Measurements from ENCODE around the gene SPOP. TPM values are rescaled to one million over a fixed set of nuclear protein-coding genes. Genes with fewer than 3 reads are reported as not detected.

SPOP gene
- polyA plus RNA-seq, 1 donor = 70.9 TPM

DNA sequence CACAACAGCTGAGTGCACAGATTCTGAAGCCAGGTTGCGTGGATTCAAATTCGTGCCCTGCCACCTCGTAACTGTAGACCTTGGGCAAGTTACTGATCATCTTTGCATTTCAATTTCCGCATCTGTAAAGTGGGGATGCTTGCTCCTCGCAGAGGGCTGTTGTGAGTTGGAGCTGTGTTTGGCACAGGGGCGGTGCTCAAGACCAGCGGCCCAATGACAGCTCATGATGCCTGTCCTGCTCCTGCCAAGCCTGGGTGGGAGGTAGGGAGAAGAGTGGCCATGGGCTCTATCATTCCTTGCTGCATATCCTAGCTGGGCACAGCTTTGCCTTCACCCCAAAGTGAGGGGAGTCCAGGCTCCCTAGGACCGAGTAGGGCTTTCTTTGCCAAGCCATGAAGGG lies 89.6 kb downstream of the SPOP start:
- DNase-seq = no peak

DNA sequence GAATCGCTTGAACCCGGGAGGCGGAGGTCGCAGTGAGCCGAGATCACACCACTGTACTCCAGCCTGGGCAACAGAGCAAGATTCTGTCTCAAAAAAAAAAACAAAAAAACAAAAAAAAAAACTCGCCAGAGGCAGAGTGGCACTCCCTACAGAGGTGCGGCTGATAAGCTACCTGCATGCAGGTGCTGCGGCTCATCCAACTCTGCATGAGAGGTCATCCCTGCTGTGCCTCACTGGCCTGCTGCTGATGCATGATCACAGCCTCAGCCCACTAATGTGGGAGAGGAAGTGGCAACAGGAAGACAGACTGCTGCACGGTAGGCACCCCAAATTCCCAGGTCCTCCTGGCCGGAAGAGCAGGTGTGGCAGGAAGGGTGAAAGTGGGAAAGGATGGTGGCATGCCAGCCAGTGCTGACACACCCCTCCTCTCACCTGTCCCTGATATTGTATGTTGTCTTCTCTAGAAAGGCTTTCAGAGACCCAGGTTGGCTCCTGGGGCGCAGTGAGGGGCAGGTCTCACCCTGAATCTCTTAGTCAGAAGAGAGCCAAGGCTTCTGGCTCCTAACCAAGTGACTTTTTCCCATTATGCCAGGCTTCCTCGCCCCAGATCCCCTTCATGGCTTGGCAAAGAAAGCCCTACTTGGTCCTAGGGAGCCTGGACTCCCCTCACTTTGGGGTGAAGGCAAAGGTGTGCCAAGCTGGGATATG lies 90.4 kb downstream of the SPOP start:
- no peak for DNase-seq

DNA sequence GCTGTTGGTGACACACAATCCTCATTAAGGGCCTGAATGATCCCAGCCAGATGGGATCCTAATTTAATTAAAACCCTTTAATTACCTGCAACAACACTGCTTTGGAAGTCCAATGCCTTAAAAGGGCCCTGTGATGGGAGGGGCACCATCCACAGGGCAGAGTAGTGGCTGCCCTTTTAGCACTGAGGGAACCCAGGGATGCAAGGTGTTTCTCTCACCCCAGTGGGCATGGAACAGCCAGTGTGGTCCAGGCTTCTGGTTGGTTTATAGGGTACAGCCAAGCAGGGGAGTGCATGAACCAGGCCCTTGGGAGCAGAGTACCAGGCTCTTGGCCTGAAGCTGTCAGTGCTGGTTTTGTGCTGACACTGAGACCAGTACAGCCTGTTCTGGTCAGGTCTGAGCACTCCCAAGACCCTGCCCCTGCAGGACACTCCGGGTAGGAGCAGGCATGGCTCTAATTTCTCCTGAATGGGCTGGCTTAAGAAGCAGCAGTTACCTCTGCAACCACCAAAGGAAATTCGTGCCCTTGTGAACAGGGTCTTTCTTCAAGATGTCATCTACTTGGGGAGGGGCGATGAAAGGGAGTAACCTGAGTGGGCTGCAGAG lies 92.4 kb downstream of the SPOP start:
- DNase-seq = no peak

DNA sequence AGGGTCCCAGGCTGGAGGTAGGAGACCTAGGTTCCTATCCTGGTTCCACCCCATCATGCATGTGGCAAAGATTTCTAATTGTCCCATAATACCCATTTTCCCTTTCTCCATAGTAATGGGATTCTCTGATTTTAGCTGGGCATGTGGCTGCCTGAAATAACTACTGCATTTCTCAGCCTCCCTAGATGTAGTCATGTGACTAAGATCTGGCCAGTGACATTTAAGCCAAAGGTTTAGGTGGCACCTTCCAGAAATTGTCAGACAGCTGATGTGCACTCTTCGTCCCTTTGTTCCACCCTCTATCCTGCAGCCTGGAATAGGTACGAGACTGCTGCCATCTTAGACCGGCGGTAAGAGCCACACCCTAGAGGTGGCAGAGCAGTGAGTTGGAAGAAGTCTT lies 94.0 kb downstream of the SPOP start:
- no peak for DNase-seq

DNA sequence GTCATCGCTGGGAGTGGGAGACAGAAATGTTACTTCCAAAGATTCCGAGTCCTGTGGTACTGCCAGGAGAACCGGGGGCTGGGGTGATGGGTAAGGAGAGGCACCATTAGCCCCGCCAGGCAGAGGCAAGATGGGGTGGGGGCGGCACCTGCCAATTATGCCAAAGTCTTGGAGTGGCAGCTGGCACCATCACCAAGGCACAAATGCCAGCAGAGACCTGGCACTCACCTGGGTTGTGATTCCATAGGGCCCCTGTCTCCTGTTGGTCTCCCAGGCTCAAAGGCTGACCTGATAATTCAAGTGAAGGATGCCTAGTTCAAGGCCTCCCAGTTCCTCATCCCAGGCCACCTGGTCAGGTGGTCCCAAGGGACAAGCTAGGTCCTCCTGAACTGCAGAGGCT lies 94.7 kb downstream of the SPOP start:
- no peak for DNase-seq

DNA sequence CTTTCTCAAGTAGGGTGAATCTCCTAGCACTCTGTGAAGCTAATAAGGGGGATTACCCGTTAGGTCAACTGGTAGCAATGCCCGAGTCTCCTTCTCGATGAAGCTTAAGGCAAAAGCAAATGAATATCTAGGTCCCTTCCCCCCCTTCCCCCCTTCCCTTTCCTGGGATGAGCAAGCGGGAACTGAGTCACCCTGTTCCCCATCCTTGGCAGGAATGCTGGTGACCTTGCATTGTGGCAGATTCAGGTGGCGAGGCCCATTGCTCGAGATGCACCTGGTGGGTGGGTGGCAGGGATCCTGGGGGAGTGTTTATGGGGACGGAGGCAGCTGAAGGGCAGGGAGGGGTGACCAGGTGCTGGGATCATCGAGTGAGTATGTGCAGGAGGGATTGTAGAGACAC lies 95.1 kb downstream of the SPOP start:
- no peak for DNase-seq

DNA sequence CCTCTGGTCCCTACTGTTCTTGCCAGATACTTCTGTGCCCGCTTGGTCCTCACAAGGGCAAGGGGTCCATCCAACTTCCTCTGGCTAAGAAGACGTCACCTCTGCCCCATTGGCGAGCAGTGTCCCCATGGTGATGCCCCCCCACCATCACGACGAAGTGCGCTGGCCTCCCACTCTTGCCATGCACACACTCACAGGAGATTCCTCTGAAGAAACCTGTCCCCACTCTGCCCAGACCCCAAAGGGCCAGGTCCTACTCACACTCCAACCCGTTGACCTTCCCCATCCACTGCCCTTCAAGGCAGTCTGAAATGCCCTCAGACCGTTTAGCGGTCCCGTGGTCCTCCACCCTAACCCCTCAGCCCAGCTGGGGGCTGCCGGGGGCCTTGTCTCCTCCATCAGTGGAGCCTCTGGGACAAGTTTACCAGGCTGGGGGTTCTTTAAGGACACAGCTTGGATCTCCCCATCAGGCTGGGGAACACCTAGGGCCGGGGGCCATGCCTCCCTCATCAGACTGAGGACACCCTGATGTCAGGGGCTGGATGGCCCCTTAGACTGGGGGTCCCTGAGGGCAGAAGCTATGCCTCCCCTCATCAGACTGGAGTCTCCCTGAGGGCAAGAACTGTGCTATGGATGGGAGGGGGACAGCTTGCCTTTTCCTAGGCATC lies 95.7 kb downstream of the SPOP start:
- no peak for DNase-seq

DNA sequence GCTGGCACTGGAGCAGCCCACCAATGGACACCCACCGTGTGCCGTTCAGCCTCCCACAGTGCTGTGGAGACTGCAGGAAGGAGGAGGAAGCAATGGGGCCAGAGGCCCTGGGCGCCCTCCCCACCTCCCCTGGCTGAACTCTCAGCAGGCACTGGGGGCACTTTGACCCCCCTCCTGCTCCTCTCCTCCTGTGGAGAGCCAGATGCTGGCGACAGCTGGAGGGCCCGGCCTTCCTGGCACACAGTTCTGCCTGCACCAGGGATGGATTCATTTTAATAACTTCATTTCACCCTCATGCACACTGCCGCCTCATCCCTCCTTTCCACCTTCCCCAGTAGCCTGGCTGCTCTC lies 96.3 kb downstream of the SPOP start:
- no peak for DNase-seq

DNA sequence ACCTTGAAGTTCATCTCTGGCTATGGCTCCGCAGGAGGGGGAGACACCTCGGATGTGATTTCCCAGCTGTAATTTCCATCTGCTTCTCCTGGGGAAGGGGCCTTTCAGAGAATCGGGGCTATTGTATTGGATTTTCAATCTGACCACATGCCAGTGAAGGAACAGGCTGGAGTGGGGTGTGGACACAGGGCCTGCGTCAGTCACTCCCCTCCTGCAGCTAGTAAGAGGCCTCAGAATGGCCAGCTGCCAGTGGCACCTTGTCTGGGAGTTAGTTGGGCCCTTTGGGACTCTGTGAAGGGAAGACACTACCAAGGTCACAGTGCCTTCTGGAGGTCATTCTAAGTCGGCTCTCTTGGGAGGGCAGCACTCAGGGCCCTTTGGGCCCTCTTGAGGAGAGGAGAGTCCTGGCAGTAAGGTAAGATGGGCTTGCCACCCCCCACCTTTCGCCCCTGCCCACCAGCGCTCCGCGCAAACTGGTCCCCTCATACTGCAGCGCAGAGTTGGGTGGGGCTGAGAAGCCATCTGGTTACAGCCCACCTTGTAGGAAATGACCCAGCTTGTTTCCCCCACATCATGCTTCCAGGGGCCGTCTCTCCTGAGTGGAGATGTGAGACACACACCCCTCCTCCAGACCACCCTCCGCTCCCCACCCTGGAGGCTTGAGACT lies 96.8 kb downstream of the SPOP start:
- DNase-seq = no peak

DNA sequence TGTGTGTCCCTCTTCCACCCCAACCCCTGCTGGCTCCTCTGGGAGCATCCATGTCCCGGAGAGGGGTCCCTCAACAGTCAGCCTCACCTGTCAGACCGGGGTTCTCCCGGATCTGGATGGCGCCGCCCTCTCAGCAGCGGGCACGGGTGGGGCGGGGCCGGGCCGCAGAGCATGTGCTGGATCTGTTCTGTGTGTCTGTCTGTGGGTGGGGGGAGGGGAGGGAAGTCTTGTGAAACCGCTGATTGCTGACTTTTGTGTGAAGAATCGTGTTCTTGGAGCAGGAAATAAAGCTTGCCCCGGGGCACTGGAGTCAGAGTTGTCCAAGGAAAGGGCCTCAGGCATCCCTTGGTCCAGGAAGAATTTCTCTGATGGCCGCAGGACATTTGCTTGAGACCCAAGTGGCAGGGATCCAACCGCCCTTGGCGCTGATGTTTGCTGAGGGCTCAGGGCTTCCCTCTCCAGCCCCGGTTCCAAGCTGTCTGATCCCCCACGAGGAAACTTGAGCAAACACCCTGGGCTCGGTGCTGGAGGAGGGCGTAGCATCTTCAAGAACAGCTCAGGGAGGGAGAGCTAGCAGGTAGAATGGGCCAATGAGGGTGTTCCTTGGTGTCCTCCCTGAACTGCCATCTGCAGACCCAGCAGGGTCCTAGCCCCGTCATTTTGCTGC lies 97.7 kb downstream of the SPOP start:
- no peak for DNase-seq

DNA sequence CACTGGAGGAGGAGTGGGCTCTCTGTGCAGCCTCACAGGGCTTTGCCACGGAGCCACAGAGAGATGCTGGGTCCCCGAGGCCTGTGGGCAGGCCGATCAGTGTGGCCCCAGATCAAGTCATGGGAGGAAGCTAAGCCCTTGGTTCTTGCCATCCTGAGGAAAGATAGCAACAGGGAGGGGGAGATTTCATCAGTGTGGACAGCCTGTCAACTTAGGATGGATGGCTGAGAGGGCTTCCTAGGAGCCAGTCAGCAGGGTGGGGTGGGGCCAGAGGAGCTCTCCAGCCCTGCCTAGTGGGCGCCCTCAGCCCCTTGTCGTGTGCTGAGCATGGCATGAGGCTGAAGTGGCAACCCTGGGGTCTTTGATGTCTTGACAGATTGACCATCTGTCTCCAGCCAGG lies 98.4 kb downstream of the SPOP start:
- no peak for DNase-seq

DNA sequence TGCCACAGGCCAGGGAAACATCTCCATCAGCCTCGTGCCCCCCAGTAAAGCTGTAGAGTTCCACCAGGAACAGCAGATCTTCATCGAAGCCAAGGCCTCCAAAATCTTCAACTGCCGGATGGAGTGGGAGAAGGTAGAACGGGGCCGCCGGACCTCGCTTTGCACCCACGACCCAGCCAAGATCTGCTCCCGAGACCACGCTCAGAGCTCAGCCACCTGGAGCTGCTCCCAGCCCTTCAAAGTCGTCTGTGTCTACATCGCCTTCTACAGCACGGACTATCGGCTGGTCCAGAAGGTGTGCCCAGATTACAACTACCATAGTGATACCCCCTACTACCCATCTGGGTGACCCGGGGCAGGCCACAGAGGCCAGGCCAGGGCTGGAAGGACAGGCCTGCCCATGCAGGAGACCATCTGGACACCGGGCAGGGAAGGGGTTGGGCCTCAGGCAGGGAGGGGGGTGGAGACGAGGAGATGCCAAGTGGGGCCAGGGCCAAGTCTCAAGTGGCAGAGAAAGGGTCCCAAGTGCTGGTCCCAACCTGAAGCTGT lies 98.9 kb downstream of the SPOP start:
- DNase-seq = no peak

DNA sequence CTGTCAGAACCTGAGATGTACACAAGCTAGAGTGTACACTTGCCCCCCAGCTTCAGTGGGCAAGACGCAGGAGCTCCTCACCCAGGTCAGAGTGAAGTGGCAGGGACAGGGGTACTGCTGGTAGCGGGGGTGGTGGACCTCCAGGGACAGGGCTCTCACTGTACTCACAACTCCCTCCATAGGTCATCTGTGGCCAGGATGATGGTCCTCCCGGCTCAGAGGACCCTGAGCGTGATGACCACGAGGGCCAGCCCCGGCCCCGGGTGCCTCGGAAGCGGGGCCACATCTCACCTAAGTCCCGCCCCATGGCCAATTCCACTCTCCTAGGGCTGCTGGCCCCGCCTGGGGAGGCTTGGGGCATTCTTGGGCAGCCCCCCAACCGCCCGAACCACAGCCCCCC lies 99.5 kb downstream of the SPOP start:
- no peak for DNase-seq

DNA sequence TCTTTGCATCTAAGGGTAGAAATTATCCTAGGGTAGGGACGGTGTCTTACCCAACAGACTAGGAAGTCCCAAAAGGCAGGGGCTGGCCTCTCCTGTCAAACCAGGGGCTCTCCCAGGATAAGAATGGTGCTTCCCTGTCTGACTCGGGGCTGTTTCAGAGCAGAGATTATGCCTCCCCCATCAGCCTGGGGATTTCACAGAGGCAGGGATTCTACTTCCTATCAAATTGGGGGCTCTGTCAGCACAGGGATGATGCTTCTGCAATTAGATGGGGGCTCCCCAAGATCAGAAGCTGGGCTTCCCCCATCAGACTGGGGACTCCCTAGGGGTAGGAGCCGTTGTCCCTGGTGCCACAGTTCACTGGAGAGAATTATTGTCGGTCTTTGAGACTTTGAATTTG lies 99.9 kb downstream of the SPOP start:
- no peak for DNase-seq

DNA sequence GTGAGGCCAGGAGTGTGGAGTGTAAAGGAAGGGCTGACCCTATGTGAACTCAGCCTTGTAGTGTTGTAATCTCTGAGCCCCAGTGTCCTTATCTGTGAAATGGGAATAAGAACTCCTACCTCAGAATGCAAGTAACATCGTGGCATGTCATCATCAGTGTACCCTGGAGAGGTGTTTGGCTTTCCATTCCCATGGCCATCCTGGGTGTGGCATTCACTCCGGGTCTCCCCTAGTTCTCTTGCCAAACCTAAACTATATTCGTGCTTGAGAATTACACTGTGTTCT lies 100.3 kb downstream of the SPOP start:
- no peak for DNase-seq

DNA sequence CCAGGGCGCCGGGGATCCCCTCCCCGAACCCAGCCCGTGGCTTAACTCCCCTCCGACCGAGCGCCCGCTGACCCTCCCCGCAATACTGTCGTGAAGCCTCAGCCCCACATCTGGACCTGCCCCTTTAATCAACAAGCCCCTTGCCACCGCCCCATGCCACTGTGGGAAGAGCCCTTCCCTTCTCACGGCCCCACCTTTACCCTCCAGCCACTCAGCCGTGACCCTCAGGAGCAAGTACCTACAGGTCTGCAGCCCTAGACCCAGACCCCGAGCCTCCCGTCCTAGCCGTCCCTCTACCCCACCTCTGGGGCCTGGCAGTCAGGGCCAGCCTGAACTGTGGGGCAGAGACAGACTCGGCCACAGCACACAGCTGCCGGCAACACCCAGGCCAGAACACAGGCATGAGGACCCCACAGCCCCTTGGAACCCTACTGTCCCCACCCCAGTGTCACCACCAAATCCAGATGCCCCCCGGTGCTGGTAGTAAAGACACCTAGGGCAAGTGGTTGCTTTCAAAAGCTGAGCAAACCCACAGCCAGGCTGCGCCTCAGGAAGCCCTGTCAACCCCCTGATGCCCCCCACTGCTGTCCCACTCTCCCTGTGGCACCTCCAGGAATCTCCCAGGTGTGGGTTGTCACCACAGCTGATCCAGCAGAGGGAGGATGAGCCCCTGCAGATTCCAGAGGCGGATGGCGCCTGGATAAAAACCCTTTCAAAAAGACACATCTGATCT lies 100.8 kb downstream of the SPOP start:
- DNase-seq = no peak

DNA sequence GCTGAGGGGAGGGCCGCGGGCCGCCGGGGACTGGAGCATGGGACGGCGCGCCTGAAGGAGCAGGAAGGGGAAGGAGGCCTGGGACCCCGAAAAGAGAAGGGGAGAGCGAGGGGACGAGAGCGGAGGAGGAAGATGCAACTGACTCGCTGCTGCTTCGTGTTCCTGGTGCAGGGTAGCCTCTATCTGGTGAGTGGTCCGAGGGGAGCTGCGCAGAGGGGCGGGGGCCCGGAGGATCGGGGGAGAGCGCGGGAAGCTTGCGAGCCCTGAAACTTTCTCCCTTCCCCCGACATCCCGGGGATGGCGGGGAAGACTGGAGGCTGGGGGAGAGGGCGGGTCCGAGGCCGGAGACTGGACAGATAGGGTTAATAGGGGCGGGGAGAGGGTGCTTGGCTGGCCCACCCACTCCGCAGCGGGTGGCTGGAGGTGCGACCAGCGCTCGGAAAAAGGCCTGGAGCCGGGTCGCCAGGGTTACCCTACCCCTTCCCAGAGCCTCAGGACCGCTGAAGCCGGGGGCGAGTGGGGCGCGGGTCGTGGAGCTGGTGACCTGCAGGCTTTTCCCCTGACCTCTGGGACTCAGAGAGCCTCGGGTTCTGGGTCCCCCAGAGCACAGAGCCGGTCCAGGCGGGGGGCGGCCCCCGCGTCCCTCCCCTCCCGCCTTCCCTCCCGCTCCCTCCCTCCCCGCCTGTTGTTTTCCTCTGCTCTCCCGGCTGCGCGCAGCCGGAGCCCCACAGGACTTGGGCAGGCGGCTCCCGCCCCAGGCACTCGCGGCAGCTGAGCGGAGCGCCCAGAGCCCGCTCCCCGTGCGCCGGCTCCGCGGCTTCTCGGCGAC lies 101.6 kb downstream of the SPOP start:
- DNase-seq = peak; percentile 43

DNA sequence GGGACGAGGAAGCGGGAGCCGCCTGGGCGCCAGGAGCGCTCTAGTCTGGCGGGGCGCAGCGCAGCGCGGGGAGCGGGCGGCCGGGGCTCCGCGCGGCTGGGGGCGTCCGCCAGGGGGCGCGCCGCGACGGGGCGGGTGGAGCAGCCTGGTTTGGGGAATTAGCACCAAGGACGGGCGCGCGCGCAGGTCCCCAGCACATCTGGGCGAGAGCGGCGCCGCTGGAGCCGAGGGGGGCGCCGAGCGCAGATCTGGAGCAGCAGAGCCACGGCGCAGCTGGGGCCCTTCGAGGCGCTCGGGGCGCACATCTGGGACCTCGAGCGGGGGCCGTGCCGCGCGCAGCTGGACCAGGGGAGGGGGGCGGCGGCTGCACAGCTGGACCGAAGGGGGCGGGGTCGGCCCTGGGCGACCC lies 102.2 kb downstream of the SPOP start, which contains the start of gene NXPH3:
Gene NXPH3 (plus strand): TSS at position 193 of the 409 bp plus-strand sequence. CDS start 349 bp downstream, outside the sequence.
- DNase-seq = peak; percentile 45

DNA sequence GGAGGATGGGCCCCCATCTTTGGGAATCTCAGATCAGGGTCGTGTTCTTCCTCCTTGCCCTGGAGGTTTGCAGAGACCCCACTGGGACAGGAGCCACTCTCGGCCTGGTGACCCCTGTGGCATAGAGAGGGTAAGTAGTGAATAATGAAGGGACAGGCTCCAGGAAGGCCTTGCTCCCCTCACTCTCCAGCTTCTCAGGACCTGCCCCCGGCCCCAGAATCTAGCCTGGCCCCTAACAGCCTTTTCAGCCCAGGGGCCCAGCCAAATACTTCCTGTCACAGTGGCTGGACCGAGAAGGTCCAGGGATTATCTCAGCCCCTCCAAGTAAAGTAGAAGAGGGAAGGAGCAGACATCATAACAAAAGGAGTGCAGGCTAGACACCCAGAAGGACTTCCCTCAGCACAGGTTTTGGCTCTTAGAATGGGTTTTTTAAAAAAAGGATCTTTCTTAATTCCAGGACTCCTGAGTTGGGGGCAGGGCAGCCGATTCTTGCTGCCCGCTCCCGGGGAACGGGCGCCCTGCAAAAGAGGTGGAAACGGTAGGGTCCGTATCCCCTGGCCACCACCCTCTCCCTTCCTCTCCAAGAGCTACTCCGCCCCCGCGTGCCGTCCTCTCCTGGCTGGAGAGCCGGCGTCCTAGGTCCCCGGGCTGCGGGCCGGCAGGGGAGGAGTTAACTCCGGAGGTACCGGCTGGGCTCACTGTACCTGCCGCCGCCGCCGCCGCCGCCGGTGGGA lies 102.8 kb downstream of the SPOP start:
- DNase-seq = no peak

DNA sequence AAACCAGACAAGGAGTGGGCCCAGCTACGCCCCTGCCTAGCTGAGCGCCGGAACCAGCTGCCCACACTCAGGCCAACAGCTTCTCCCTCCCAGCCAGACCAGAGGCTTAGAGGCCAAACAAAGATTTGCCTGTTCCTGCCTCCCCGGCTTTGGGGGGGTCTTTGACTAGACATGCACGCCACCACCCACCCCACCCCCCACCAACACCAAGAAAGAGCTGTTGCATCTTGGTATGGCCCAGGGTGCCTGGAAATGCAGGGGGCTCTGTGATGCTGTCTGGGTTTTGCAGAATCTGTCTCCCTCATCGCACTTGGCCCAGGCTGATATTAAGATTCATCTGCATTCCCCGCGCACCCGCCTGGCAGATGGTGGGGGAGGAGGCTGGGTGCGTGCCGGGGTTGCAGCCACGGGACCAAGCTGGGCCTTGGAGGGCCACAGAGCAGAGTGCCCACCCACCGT lies 103.5 kb downstream of the SPOP start:
- DNase-seq = no peak
